Nucleus accumbens (tissue), 56 donors: ENCODE results near the gene HOXA13.

Experiments used
- DNase-seq, 56 donors: peaks; one replicate each; lab custom pipeline; 2025; lab: John Stamatoyannopoulos, UW

The HOXA13 gene

GRCh38 chr7:27172823-27173510 lies 26.9 kb downstream of the HOXA13 start:
- DNase-seq, result no peak

- no peak for DNase-seq
These were observed 27.5 kb downstream of the HOXA13 start for GRCh38 chr7:27172315-27172774.

GRCh38 chr7:27171637-27172314 lies 28.1 kb downstream of the HOXA13 start:
- DNase-seq, result no peak

- DNase-seq, result no peak
These were observed 28.6 kb downstream of the HOXA13 start for GRCh38 chr7:27171325-27171636.

DNA sequence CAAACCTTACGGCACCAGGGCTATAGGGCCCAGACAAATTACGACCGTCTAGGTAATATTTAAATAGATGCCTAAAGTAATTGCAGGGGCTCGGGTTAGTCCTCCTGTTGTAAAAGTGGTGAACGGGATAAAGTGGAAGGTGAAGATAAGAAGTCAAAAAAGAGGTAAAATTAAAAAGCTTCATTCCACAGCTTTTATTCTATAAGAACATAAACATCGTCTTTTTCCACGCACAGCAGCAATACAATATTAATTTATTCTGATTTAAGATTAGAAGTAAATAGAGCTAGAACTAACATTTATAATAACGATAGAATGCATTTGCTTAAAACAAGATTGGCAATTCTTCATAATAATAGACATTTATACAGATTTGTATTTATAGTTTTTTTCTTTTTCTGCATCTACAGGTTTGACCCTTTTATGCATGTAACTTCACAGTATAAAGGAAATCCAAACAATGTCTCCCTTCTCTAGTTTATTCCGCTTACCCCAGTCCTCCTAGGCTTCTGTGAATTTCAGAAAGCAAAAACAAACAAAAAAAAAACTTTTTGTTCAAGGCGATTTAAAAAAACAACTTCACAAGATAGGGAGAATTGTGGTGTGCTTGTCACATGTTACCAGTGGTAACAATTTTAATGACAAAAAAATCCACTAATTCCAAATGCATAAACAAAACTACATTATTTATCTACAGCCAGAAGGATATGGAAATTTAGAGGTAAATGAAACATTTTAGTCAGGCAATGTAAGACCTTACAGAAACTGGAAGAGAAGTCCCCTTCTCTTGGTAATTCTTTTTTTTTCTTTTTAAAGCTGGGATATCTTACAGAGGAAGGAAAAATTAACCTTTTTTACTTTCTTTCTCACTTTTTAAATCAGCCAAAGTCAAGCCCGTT lies 29.2 kb downstream of the HOXA13 start:
- no peak for DNase-seq

DNA sequence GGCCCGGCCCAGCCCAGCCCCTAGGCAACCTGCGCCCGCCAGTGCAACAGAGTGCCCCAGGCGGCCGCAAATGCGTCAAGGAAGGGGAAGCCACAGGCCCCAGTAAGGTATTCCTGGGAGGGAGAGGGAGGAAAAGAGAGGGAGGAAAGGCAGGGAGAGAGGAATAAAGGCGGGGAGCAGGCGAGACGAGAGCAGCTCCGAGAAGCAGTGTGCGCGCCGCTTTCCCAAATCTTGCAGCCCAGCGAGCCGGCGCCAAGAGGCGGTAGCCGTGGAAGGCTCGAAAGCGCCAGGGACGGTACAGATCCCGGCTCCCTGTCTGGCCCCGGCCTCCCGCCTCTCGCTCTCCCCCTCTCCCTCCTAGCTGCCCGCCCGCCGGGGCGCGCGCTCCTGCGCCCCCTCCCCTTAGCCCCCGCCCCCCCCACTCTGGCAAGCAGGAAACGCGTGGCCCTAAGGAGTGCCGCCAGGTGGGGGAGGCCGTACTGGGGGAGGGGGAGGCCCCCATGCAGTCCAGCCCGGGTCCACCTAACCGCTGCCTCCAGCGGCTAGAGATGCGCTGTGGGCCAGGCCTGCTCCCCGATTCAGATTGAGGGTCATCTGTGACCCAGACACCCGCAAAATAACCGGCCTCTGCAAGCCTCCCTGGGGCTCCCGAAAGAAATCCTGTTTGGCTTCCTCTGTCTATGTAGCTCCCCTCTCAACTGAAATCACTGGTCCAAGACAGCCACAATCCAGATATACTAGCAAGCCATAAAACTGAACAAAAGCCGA lies 30.0 kb downstream of the HOXA13 start:
- DNase-seq, result no peak

GRCh38 chr7:27168265-27168947 lies 31.5 kb downstream of the HOXA13 start:
- no peak for DNase-seq

DNA sequence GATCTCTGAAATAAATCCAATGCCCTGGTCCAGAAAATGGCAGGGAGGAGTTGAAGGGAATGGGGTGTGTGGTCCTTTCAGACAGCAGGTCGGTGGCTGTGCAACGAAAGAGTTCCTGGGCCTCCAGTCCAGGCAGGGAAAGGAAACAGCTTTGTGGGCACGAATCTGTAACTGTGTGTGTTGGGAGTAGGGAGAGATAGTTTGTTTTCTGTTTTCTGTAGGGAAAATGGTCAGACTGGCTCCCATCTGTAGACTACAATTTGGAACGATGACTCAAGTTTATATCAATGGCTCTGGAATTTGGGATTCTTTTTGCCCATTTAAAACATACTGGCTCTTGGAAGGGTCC lies 32.0 kb downstream of the HOXA13 start:
- no peak for DNase-seq

DNA sequence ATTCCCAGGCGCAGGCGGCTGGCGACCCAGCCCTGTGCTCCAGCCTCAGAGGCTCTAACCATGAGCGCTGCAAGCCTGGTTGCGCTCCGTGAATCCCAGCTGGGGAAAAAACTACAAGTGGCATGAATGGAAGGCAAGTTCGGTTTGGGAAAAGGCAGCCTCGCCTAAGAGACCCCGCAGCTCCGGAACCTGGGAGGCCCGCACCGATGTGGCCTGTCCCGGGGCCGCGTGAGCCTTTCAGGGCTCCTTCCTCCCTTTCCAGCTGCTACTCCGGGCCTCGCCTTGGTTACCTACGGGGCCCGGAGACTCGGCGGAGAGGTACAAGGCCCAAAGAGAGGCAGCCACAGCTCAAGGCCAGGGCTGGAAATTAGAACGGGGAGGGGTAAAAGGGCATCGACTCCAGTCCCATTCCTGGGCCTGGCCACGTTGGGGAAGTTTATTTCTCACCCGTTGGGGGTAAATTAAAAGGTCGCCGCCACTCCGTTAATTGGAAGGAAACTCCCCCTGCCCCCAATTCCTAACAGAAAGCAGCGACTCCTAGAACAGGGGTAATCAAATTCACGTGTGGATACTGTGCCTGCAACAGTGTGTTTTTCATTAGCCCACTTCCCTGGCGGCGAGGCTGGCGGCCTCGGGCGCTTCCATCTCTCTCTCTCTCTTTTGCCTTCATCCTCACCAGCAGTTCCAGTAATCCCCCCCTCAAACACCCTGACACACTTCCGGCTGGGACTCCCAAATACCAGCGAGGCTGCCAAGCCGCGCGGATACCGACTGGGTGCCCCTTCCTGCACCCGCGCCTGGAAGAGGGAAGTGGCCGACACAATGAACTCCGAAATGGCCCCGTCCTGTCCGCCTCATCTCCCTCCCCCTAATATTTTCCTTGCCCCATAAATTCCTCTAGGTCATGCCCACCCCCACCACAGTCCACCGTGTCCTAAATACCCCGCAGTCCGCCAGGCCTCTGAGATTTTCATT lies 33.1 kb downstream of the HOXA13 start:
- DNase-seq, result no peak

DNA sequence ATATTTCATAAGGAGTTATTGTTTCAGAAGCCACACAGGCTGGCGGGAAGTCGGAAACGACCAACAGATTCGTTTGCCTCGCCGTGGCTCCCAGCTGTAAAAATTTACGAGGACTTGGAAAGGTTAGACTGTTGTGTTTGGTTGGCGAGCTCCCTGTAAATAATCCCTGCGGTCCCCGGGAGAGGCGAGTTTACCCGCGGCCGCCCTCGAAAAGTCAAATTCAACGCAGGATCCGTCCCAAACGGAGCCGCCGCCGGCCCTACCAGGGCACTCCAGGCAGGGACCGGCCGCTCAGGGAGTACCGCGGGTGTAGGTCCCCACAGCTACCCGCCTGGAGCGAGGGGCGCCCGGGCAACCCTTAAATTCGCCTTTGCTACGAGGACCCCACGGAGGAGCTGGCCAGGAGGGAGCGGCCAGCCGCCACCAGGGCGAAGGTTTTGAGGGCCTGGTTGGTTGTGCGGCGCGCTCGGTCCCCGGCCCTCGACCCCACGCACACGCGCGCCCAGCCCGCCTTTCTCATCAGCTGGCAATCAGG lies 33.8 kb downstream of the HOXA13 start:
- DNase-seq, result no peak

DNA sequence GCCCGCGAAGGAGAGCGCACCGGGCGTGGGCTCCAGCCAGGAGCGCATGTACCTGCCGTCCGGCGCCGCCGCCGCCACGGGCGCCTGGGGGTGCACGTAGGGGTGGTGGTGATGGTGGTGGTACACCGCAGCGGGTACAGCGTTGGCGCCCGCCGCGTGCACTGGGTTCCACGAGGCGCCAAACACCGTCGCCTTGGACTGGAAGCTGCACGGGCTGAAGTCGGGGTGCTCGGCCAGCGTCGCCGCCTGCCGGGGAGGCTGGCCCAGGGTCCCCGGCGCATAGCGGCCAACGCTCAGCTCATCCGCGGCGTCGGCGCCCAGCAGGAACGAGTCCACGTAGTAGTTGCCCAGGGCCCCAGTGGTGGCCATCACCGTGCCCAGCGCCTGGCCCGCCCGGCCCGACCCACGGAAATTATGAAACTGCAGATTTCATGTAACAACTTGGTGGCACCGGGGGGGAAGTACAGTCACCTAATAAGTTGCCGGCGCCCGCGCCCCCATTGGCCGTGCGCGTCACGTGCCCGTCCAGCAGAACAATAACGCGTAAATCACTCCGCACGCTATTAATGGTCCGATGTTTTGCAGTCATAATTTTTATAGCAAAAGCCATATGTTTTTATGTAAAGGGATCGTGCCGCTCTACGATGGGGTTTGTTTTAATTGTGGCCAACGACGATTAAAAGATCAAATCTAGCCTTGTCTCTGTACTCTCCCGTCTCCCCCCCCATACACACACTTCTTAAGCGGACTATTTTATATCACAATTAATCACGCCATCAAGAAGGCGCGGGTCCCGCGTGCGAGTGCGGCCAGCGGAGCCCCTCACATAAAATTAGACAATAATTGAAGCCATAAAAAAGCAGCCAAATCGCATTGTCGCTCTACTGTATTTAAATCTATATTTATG lies 34.5 kb downstream of the HOXA13 start, which contains the start of gene HOXA9:
Gene HOXA9, minus strand, starts transcription at position 449 of the 907 bp plus-strand sequence. Its CDS starts 80 bp downstream, at position 369.
- DNase-seq, result no peak

GRCh38 chr7:27164367-27165088 lies 35.4 kb downstream of the HOXA13 start:
- DNase-seq, result no peak

DNA sequence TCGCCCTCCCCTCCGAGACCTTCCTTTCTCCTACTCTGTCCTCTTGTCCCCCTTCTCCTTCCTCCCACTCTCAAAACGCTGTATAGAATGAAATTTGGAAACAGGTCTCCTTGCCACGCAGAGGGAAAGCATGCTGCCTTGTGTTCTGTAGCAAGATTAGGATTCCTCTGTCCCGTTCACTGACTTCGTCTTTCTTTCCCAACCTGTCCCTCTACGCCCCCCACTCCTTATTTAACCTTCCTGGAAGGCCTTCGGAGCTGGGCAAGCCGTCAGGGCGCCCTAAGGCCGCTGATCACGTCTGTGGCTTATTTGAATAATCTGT lies 35.9 kb downstream of the HOXA13 start:
- DNase-seq, result no peak

DNA sequence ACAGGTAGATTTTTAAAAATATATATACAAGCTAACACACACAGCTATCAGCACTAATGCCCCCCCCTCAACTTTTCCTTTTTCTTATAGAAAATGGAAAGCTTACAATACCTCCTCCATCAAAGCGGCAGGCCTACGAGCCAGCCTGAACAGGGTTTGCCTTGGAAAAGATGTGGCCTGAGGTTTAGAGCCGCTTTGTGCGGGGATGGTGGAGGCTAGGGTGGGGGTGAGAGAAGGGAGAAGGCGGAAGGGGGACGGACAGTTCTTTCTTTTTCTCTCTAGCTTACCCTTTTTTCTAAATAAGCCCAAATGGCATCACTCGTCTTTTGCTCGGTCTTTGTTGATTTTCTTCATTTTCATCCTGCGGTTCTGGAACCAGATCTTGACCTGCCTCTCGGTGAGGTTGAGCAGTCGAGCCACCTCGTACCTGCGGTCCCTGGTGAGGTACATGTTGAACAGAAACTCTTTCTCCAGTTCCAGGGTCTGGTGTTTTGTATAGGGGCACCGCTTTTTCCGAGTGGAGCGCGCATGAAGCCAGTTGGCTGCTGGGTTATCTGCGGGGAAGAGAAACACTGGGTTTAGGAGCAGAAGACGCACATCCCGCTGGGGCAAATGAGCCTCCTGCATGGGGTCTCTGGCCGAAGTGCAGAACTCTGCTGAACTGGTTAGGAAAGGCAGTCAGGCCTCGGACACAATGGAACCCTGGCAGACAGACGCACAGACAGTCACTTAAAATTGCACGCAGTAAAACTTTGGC lies 36.4 kb downstream of the HOXA13 start:
- DNase-seq, result no peak

DNA sequence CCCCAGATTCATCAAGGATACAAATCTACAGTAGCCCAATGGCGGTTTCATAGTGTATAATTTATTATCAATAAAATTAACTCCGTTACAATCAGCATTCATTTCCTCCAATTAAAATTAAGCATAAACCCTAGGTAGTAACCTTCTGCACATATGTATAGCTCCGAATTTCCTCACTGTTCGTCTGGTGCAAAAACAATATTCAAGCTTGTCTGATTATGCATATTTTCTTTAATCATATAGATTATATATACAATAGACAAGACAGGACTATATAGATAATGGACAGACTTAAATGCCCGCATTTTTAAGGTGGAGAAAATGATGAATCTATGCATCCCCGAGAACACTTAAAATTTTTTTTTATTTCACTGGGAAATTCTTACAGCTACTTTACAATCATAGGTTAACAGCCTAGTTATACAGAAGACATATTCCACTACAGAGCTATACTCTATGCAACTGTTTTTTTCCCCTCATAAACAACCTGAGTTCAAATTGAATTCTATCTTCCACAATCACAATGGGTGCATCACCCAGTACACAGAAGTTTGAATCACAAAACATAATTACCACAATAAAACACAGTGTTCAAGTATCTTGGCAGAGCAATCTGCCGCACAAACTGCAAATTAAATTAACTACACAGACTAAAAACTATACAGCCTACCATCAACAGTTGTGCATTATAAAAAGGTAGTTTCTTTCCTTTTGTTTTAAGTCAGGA lies 37.2 kb downstream of the HOXA13 start:
- DNase-seq, result no peak
